Measurements from ENCODE around the gene TAS2R40. TPM values are rescaled to one million over a fixed set of nuclear protein-coding genes. Genes with fewer than 3 reads are reported as not detected.

The TAS2R40 gene
- polyA plus RNA-seq, 2 of the 4 experiments (the other 2 are of a cell fraction): not detected

DNA sequence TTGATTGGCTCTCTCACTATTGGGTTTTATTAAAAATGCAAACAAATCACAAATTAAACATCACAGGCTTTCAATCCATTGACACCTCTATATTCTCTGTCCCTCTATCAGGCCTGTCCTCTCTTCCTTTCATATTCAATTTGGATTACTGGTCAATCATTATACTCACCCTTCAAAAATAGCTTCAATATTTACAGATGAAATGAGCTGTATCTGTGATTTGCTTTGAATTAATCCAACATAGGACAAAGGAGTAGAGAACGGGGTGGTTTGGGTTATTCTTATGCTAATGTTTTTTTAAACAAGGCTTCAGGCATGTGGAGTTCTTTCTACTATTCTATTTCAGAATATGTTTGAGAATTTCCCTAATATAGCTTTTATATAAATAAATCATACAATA, 36.3 kb upstream of the TAS2R40 start:
- FAIRE-seq (no peak), ATAC-seq (no peak), DNase-seq (ENCODE audit: low read depth in 1 of 2, low spot score in 1 of 2) (no peak)
- H3K9me3 ChIP-seq: no peaks in the 10 kb centered on the region
- no peaks in the 10 kb centered on the region for H3K4me1 ChIP-seq
- no peak overlapping the region for H3K4me2 ChIP-seq
- H3K27ac ChIP-seq: no peak overlapping the region
- 19% methylated on average over 1 of the region's 1 CpG for WGBS (ENCODE audit: missing lambda C conversion rate)
- no peak for TF ChIP-seq EHF (CRISPR knock-in tag; IDR thresholded peaks at IDR 0.05)
- no peak for TF ChIP-seq NFE2L2 (conservative IDR thresholded peaks at IDR 0.05; ENCODE audit: low read length)
- TF ChIP-seq TP53 (CRISPR knock-in tag; IDR thresholded peaks at IDR 0.05): no peak
- TF ChIP-seq MAFK (IDR thresholded peaks at IDR 0.05; ENCODE audit: partially characterized antibody): no peak
- ChIA-PET POLR2A (no interaction called here), CTCF (no interaction called here)
- no peak overlapping the region for H3K4me3 ChIP-seq

DNA sequence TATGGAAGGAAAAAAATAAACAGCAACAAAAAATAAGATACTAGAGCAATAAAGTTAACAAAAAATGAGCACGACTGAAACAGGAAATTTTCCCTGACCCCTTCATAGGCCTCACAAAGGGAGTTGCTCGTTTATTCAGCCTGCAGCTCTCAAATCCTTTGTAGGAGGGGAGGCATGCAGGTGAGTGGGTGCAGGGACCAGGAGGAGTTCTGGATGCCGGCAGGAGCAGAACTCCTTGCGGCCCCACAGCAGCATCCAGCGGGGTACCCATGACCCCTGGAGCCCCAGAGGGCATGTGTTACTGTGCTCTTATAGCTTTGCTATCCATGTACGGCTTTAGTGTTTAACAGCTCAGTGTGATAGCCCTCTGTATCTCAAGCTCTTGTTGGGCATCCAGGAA, 32.8 kb upstream of the TAS2R40 start:
- no peaks in the 10 kb centered on the region for H3K4me1 ChIP-seq
- no peak for TF ChIP-seq PHF8 (IDR thresholded peaks at IDR 0.05; ENCODE audit: borderline replicate concordance, low read depth)
- no peak for TF ChIP-seq KDM5A (IDR thresholded peaks at IDR 0.05)
- TF ChIP-seq EHMT2 (IDR thresholded peaks at IDR 0.05; ENCODE audit: low read depth): no peak
- TF ChIP-seq FOSB (CRISPR knock-in tag; IDR thresholded peaks at IDR 0.05): no peak
- no peak for TF ChIP-seq POLR2AphosphoS2 (conservative IDR thresholded peaks at IDR 0.05; ENCODE audit: low read length)
- no peak for TF ChIP-seq MAZ (IDR thresholded peaks at IDR 0.05; ENCODE audit: borderline replicate concordance, low read depth, low read length)
- no peak overlapping the region for H3K27ac ChIP-seq
- no peak overlapping the region for H3K4me3 ChIP-seq
- WGBS (ENCODE audit: missing lambda C conversion rate): 25% methylated on average over 6 of the region's 6 CpGs
- DNase-seq (ENCODE audit: low read depth in 1 of 2, low spot score in 1 of 2) (no peak), ATAC-seq (no peak), FAIRE-seq (no peak)
- POLR2A ChIA-PET: no interaction called here
- CTCF ChIA-PET: no interaction called here
- no peaks in the 10 kb centered on the region for H3K9me3 ChIP-seq
- no peak overlapping the region for H3K4me2 ChIP-seq

DNA sequence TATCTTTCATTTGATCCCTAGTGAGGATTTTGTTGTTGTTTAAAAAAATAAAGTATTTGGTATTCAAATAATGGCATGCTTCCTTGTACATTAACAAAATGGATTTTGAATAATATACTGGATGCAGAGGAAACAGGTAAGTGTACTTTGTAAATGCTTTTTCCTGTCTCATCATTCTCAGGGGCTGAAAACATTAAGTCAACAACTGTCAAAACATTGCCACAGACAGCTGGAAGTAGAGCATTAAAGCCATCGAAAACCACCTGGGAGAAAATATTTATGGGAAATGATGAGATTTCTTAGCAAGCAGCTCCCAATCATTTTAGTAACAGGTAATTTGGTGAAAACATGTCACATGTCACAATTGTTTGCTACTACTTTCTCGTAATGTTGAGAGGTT, 28.0 kb upstream of the TAS2R40 start:
- 18% methylated on average over 2 of the region's 2 CpGs for WGBS (ENCODE audit: missing lambda C conversion rate)
- no peak overlapping the region for H3K27ac ChIP-seq
- TF ChIP-seq NFE2L2 (conservative IDR thresholded peaks at IDR 0.05; ENCODE audit: low read length) (no peak), TFCP2L1 (CRISPR knock-in tag; IDR thresholded peaks at IDR 0.05) (no peak), CBX8 (IDR thresholded peaks at IDR 0.05) (no peak), RAD21 (conservative IDR thresholded peaks at IDR 0.05 in 1 of 2, IDR thresholded peaks at IDR 0.05 in 1 of 2) (no peak), ESRRA (IDR thresholded peaks at IDR 0.05; ENCODE audit: borderline replicate concordance, low read length) (no peak), FOXS1 (CRISPR knock-in tag; IDR thresholded peaks at IDR 0.05) (no peak), ZFP36 (IDR thresholded peaks at IDR 0.05; ENCODE audit: borderline replicate concordance, partially characterized antibody) (no peak), RCOR1 (IDR thresholded peaks at IDR 0.05; ENCODE audit: low read depth, low read length) (no peak), FOSB (CRISPR knock-in tag; IDR thresholded peaks at IDR 0.05) (no peak), SMC3 (IDR thresholded peaks at IDR 0.05) (no peak)
- TF ChIP-seq, protein P1, sequence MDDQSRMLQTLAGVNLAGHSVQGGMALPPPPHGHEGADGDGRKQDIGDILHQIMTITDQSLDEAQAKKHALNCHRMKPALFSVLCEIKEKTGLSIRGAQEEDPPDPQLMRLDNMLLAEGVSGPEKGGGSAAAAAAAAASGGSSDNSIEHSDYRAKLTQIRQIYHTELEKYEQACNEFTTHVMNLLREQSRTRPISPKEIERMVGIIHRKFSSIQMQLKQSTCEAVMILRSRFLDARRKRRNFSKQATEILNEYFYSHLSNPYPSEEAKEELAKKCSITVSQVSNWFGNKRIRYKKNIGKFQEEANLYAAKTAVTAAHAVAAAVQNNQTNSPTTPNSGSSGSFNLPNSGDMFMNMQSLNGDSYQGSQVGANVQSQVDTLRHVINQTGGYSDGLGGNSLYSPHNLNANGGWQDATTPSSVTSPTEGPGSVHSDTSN (IDR thresholded peaks at IDR 0.05): no peak
- ATAC-seq (no peak), DNase-seq (ENCODE audit: low read depth in 1 of 2, low spot score in 1 of 2) (no peak), FAIRE-seq (peak; percentile 23)
- peaks cover 3% of the 10 kb centered on the region; the same call in 1 of the 3 replicates for H3K9me3 ChIP-seq
- POLR2A ChIA-PET: no interaction called here
- CTCF ChIA-PET: interaction anchor here (1.1 kb wide), 1 partner anchor 22 kb away, joined by 4 read pairs; no protein-coding TSS in a partner anchor
- H3K4me1 ChIP-seq: no peaks in the 10 kb centered on the region
- H3K4me3 ChIP-seq: no peak overlapping the region
- no peak overlapping the region for H3K4me2 ChIP-seq

DNA sequence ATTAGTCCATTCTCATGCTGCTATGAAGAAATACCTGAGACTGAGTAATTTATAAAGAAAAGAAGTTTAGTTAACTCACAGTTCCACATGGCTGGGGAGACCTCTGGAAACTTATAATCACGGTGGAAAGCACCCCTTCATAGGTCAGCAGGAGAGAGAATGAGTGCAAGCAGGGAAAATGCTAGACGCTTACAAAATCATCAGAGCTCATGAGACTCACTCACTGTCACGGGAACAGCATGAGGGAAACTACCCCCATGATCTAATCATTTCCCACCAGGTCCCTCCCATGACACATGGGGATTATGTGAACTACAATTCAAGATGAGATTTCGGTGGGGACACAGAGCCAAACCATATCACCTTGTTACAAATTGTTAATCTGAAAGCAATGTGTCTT, 22.8 kb upstream of the TAS2R40 start:
- CTCF ChIA-PET: interaction anchor here (0.9 kb wide), 1 partner anchor 15 kb away, joined by 4 read pairs; no protein-coding TSS in a partner anchor
- WGBS (ENCODE audit: missing lambda C conversion rate): 2% methylated on average over 4 of the region's 4 CpGs
- POLR2A ChIA-PET: no interaction called here

More for the DNA sequence above, 22.8 kb upstream of the TAS2R40 start:
- Histone ChIP-seq H3K27ac (no peak overlapping the region), H3K4me1 (no peaks in the 10 kb centered on the region), H3K4me2 (no peak overlapping the region), H3K4me3 (no peak overlapping the region), H3K9me3 (peaks cover 3% of the 10 kb centered on the region; the same call in 1 of the 3 replicates)
- ATAC-seq (no peak), DNase-seq (ENCODE audit: low read depth in 1 of 2, low spot score in 1 of 2) (no peak), FAIRE-seq (no peak)
- TF ChIP-seq FOSL2 (IDR thresholded peaks at IDR 0.05) (no peak), FOSL2 (CRISPR knock-in tag; IDR thresholded peaks at IDR 0.05) (no peak), ZC3H11A (IDR thresholded peaks at IDR 0.05) (no peak), GATA3 (IDR thresholded peaks at IDR 0.05; ENCODE audit: borderline replicate concordance) (no peak), HOXA7 (CRISPR knock-in tag; IDR thresholded peaks at IDR 0.05) (no peak), EP300 (IDR thresholded peaks at IDR 0.05) (no peak), EHMT2 (IDR thresholded peaks at IDR 0.05; ENCODE audit: low read depth) (no peak)
- TF ChIP-seq, protein P2, sequence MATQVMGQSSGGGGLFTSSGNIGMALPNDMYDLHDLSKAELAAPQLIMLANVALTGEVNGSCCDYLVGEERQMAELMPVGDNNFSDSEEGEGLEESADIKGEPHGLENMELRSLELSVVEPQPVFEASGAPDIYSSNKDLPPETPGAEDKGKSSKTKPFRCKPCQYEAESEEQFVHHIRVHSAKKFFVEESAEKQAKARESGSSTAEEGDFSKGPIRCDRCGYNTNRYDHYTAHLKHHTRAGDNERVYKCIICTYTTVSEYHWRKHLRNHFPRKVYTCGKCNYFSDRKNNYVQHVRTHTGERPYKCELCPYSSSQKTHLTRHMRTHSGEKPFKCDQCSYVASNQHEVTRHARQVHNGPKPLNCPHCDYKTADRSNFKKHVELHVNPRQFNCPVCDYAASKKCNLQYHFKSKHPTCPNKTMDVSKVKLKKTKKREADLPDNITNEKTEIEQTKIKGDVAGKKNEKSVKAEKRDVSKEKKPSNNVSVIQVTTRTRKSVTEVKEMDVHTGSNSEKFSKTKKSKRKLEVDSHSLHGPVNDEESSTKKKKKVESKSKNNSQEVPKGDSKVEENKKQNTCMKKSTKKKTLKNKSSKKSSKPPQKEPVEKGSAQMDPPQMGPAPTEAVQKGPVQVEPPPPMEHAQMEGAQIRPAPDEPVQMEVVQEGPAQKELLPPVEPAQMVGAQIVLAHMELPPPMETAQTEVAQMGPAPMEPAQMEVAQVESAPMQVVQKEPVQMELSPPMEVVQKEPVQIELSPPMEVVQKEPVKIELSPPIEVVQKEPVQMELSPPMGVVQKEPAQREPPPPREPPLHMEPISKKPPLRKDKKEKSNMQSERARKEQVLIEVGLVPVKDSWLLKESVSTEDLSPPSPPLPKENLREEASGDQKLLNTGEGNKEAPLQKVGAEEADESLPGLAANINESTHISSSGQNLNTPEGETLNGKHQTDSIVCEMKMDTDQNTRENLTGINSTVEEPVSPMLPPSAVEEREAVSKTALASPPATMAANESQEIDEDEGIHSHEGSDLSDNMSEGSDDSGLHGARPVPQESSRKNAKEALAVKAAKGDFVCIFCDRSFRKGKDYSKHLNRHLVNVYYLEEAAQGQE (IDR thresholded peaks at IDR 0.05): no peak

Data from A549 (cell line).